GM11168 (cell line): Measurements from ENCODE around the gene KRABD2.
"Not testable (repeated sequence)": the region's sequence is repeated elsewhere in the genome, so short reads cannot be mapped to it uniquely, and the experiment has no call there.

ENCODE experiments used
- in situ Hi-C: fragments of 300-500 bp; cut with MboI; formaldehyde crosslinking; loops from one replicate; pipeline ENCODE4 v1.12.0; 2022; ENCODE audit warnings: low sequenced_read_pairs; ENCODE audit not compliant: unreplicated experiment

The KRABD2 gene

GRCh38 chr17:8368193-8368592, 8.3 kb downstream of the KRABD2 start:
- in situ Hi-C loops: no loop called here

GRCh38 chr17:8366231-8366630, 10.3 kb downstream of the KRABD2 start:
- in situ Hi-C loops: no loop called here

- in situ Hi-C loops: no loop called here
Measured at GRCh38 chr17:8365143-8365542, 11.4 kb downstream of the KRABD2 start.

- in situ Hi-C loops: no loop called here
Measured at GRCh38 chr17:8362651-8363332, 13.7 kb downstream of the KRABD2 start.

DNA sequence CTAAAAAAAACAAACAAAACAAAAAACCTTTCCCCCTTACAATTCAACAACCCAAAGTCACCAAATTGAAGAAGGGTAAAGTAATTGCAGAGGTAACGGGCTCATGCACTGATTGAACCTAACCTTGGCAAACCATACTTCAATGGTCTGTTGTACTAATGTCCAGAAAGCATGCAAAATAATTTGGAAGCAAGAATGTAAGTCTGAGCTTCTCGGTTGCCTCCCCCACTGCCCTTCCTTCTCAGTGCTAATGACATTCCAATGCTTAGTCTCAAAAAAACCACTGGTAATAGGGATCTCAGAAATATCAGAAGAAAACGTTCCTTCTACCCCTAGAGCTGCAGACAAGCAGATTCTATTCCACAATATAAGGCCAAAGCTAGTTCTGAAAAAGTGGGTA, 15.8 kb downstream of the KRABD2 start:
- in situ Hi-C loops: no loop called here

GRCh38 chr17:8360260-8360659, 16.2 kb downstream of the KRABD2 start:
- in situ Hi-C loops: no loop called here

DNA sequence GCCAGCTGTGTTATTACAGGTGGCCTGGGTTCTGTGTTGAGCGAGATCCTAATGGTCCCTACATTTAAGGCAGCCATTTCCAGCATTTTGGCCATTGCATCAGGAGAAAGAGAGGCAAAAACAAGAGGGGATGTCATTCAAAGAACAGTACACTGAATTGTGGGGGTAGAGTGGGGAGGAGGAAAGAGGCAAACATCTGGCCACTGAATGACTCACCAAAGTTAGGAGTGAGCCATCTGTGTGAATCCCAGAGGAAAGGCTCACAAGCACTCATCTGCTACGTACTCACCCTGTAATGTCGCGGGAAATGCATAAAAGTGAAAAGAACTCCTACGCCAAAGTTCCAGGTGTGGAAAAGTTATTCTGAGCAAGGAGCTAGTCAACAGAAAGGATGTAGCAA, 16.7 kb downstream of the KRABD2 start:
- in situ Hi-C loops: no loop called here

- in situ Hi-C loops: no loop called here
Measured at GRCh38 chr17:8357910-8358309, 18.6 kb downstream of the KRABD2 start.

- in situ Hi-C loops: no loop called here
Measured at GRCh38 chr17:8354236-8354635, 22.3 kb downstream of the KRABD2 start.

DNA sequence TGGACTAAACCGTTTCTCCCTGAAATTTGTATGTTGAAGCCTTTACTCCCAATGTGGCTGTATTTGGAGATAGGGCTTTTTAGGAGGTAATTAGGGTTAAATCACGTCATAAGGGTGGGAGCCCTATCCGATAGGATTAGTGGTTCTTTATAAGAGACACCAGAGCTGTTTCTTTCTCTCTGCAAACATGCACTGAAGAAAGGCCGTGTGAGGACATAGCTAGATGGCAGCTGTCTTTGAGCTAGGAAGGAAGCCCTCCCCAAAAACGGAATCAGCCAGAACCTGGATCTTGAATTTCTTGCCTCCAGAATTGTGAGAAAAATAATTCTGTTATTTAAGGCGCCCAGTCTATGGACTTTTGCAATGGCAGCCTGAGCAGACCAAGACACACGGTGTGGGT, 22.8 kb downstream of the KRABD2 start:
- in situ Hi-C loops: no loop called here

DNA sequence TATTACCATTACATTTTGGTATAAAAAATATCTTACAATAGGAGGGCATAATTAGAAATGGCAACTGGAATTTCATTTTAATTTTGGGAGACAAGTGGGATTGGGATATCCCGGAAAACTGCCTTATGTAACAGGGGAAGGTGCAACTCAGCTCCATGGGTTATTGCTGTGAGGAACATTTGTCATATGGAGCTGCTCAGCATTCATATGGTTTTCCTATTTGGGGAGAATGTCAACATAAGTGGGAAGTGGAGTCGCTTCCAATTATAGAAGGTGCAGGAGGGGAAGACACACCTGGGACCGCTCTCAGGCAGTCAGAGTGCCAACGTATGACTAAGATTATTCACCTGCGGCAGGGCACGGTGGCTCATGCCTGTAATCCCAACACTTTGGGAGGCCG, 26.2 kb downstream of the KRABD2 start:
- in situ Hi-C loops: no loop called here

- in situ Hi-C loops: not testable (repeated sequence)
Measured at GRCh38 chr17:8347001-8347400, 29.5 kb downstream of the KRABD2 start.

DNA sequence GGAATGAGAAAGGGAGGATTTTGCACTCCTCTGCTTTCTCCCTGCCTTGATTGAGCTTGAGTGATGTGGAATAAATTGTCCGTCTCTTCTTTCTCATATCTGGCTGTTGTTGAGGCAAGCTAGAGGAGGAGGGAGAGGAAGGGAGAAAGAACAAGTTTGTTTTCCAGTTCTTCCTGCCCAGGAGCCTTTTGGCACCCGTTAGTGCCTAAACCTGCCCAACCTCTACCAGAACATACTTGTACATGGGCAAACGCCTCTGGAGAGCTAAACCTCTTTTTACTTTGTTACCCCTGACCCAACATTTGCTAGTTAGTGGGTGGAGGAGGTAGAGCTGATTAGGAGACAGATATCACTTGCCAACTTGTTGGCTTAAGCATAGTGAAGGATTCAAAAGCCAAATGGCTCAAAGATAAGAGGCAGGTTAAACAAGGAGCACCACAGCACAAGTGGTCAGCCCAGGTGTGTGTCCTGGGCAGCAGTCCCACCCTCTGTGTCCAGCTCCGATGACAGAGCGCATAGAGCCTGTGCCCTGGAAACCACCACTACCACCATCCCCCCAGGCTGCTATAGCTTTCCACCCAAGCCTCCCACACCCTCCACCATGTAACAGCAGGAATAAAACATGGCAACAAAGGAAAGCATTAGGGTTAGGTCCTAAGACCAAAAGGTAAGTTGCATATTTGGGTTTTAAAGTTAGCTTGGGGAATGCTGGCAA, 30.4 kb downstream of the KRABD2 start:
- in situ Hi-C loops: no loop called here

- in situ Hi-C loops: no loop called here
Measured at GRCh38 chr17:8345052-8345690, 31.3 kb downstream of the KRABD2 start.

DNA sequence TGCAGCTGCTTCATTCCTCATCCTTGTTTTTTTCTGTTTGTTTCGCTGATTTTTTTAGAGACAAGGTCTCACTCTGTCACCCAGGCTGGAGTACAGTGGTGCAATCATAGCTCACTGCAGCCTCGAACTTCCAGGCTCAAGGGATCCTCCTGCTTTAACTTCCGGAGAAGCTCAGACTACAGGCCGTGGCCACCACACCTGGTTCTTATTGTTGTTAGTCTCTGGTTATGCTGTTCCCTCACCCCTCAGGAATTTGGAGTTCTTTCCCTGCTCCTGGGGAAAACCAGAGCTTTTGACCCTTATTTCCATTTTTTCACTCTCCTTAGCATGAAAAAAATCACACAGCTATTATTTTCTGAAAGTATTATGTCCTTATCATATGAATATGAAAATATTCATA, 35.0 kb downstream of the KRABD2 start:
- in situ Hi-C loops: no loop called here

- in situ Hi-C loops: no loop called here
Measured at GRCh38 chr17:8339540-8339939, 37.0 kb downstream of the KRABD2 start, which contains the start of gene ODF4. ODF4 (plus strand) TSS chr17:8339840; CDS start chr17:8340052, 212 bp downstream.

DNA sequence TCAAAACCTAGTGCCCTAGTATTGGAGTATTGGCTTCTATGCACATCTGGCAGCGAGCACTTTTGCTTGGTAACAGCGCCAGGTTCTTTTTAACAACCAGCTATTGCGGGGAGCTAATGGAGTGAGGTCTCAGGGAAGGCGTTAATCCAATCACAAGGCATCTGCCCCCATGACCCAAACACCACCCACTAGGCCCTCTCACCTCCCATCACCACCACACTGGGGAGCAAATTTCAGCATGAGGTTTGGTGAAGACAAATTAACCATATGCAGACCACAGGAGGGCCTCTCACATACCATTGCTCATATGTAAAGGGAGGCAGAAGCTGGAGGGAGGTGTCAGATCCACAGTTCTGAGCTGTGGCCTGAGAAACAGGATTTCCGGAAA, 37.8 kb downstream of the KRABD2 start:
- in situ Hi-C loops: no loop called here

DNA sequence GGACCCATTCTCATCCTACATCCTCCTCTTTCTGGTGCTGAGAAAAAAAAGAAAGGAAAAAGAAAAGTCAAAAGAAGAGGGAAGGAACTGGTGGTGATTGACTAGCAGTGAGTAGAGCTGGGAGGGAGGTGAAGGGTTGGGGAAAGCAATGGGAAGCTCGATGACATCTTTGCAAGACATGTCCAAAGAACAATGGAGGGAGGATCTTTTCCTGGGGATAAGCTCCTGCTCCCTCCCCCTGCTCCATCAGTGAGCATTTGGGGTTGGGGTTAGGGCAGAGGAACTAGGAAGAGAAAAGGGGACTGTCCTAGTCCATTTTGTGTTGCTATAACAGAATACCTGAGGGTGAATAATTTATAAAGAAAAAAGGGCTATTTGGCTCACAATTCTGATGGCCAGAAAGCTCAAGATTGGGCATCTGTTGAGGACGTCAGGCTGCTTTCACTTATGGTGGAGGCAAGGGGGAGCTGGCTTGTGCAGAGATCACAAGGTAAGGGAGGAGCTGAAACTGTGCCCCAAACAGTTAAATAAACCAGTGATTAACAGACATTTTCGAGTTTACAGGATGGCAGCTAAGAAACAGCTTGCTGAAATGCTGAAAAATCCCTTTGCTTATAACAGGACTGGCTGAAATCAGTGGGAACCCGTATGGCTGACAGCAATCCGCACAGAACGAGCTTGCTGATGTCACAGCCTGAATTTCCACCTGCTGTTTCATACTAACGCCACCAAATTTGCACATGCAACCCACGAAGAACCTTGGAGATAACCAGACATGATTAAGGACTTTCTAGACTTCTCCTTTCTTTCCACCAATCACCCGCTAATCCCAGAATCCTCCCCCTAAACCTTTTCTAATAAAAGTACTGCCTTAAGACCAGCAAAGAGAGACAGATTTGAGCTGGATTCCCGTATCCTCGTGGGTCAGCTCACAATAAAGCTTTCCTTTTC, 38.4 kb downstream of the KRABD2 start:
- in situ Hi-C loops: no loop called here

DNA sequence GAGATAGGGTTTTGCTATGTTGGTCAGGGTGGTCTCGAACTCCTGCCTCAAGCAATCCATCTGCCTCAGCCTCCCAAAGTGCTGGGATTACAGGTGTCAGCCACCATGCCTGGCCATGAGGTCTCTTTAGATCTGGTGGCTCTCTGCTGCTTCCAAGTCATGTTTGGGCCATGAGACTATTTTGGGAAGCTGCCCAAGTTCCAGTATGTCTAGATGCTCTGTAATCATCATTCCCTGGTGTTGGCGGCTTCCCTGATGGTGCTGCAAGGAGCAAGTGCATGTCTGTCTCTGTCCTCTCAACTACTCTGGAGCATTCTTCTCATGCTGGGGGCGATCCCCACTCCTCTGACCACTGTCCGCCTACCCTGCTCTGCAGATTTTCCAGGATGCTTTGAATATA, 43.2 kb downstream of the KRABD2 start:
- in situ Hi-C loops: no loop called here

DNA sequence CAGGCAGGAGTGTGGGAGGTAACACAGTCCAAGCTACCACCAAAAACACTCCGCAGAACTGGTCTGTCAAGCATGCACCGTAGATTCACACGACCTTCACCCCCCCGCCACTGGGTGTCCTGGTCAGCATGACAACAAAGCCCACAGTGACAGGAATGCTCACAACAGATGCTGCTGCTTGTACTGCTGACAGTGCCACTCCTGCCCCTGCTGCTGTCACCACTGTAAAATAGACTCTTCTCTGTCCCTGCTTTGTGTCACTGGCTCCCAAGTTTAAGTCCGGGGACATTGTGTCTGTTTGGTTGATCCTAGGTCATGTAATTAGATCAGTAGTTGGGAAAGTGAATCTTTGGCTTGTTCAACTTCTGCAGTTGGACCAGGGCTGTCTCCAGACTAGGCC, 43.8 kb downstream of the KRABD2 start:
- in situ Hi-C loops: no loop called here
